ENCODE results near the gene PRKAR2B. TPM values are rescaled to one million over a fixed set of nuclear protein-coding genes. Genes with fewer than 3 reads are reported as not detected.

Gene PRKAR2B
- total RNA-seq, 4 donors from 2014 or later = 97.3 to 411 (median 236) TPM

DNA sequence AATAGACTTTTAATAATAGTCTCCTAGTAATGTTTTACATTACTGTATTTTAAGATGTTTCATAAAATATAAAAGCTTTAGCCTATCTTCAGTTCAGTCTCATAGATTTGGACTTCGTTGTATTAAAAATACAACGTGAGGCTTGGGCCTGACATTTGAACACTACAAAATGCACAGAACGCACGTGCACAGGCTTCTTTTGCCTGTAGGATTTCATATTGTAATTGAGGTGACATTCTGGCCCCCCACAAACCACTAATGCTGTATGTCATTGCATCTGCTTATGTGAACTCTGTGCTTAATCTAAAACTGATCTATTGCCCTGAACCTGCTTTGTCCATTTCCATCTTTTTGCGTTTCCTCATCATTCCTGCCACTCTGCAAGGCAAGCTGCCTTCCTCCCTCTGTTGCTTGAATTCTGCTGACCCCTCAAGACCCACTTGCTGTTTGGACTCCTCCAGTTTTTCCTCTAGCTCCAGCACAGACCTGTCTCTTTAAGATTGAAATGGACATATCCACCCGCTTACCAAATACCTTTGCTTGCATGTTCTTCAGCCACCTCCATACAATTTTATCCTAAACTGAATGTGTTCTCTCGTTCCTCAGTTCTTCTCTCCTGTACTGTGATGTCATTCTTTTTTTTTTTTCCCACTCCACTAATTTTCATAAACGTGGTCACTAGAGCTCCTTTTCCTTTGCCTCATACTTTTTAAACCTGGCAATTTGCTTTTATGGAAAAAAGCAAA, 12.4 kb downstream of the PRKAR2B start:
- DNase-seq (ENCODE audit: low spot score) (no peak), ATAC-seq (ENCODE audit: low FRiP score) (no peak)
- TF ChIP-seq CTCF (IDR thresholded peaks at IDR 0.05) = no peak

GRCh38 chr7:107057474-107057833, 12.9 kb downstream of the PRKAR2B start:
- ATAC-seq (ENCODE audit: low FRiP score) = no peak
- DNase-seq (ENCODE audit: low spot score) = no peak
- TF ChIP-seq CTCF (IDR thresholded peaks at IDR 0.05) = no peak

DNA sequence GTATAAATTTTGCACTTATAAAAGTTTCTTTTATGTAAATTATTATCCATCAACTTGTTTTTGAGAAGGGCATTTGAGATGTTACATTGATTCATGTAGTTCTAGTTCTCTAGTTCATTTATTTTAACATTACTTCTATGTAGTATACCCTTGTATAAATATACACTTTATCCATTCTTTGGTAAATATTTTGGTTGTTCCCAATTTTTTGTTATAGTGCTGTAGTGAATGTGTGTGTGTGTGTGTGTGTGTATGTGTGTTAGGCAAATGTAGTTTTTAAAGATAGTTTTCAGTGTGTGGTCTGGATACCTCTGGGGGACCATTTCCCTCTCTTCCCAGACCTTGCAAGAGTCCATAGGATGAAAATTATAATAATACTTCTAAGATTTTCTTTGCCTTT, 15.0 kb downstream of the PRKAR2B start:
- DNase-seq (ENCODE audit: low spot score) = no peak
- no peak for ATAC-seq (ENCODE audit: low FRiP score)
- no peak for TF ChIP-seq CTCF (IDR thresholded peaks at IDR 0.05)

DNA sequence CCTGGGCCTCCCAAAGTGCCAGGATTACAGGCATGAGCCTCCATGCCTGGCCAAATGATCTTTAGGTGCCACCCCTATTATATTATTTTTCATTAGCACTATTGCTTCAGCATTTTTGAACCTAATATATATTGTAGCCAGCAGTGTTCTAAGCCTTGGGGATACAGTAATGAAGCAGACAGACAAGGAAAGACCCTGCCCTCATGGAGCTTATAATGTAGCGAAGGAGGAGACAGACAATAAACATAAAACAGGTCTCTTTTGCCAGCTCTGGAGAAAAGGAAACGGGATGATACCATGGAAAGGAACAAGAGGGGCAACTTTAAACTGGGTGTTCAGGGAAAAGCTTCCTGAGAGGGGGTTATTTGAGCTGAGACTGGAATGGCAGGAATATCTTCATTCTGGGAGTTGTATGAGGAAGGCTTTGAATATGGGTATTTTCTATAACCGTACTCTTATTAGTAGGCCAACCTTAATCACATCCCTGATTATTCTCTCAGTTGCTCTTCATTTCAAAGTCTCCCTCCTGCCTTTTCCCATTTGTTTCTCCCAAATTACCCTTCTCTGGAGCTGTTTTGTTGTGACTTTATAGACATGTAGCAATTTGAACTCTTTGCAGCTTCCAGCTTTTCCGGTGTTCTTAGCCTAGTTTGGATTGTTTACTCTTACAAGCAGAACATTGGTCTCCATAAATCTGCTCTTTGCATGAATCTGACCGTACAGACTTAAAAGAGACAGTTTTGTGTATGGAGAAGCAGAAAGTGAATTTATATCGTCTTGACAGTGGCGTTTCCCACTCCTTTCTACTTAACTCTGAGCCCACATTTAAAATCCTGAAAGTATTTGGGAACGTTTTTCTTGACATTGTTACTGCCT, 19.0 kb downstream of the PRKAR2B start:
- TF ChIP-seq CTCF (IDR thresholded peaks at IDR 0.05) = no peak

DNA sequence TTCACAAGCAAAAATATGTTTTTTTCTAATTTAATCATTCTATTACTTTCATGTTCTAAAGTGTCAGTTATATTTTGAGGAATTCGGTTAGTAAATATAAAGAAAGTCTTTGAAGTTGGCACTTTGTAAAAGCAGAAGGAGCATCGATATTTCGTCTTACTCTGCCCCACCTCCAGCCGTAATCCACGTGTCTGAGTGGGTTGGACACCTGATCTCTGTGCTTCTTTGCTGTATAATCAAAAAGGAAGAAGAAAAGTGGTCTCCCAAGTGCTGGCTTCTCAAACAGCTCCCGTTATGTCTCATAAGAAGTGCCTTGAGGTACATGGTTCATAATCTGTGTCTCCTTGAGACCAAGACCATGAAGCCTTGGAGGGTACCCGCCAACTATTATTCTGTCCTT, 19.8 kb downstream of the PRKAR2B start:
- ATAC-seq (ENCODE audit: low FRiP score) (no peak), DNase-seq (ENCODE audit: low spot score) (no peak)
- no peak for TF ChIP-seq CTCF (IDR thresholded peaks at IDR 0.05)

More for the DNA sequence above, 19.0 kb downstream of the PRKAR2B start:
- ATAC-seq (ENCODE audit: low FRiP score) (no peak), DNase-seq (ENCODE audit: low spot score) (no peak)

DNA sequence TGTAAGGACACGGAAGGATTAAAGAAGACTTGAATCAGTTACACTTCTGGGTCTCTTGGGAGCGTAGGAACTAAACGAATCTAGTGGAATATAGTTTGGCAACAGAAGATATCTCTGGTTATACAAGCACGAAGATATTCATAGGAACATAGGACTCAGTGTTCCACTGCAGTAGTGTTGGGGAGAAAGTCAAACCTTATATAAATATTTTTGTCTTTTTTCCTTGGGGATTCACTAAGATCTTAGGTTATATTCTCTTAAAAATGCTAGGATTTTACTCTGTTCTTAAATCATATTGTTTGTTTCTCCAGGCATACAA, 21.4 kb downstream of the PRKAR2B start:
- ATAC-seq (ENCODE audit: low FRiP score) (no peak), DNase-seq (ENCODE audit: low spot score) (no peak)
- TF ChIP-seq CTCF (IDR thresholded peaks at IDR 0.05) = no peak

- ATAC-seq (ENCODE audit: low FRiP score) (no peak), DNase-seq (ENCODE audit: low spot score) (no peak)
- no peak for TF ChIP-seq CTCF (IDR thresholded peaks at IDR 0.05)
Measured at GRCh38 chr7:107068156-107068555, 23.7 kb downstream of the PRKAR2B start.

Measured in omental fat pad (tissue), 4 donors.